Testis (tissue), 2 donors: ENCODE data around the gene B3GAT2.

Experiments used
- CTCF ChIP-seq, 3 experiments: fragments of 450-650 bp in 2 of 3; fragments of 200-600 bp in 1 of 3; sonication (generic) in 1 of 3; IDR thresholded peaks; one replicate each; pipeline ENCODE4 v1.5.1; 2016 to 2019; ENCODE audit warnings: antibody characterized with exemption in 3 of 3, mild to moderate bottlenecking in 2 of 3, moderate library complexity in 1 of 3
- POLR2A ChIP-seq: fragments of 450-650 bp; IDR thresholded peaks from one replicate; pipeline ENCODE4 v1.6.1; 2017; ENCODE audit warnings: antibody characterized with exemption, mild to moderate bottlenecking, moderate library complexity

GRCh38 chr6:70864401-70864800 lies 92.5 kb downstream of the B3GAT2 start:
- no peak for TF ChIP-seq CTCF (IDR thresholded peaks at IDR 0.05)
- TF ChIP-seq POLR2A, result no peak
